ENCODE data around the gene SLC24A2.

Gene SLC24A2

DNA sequence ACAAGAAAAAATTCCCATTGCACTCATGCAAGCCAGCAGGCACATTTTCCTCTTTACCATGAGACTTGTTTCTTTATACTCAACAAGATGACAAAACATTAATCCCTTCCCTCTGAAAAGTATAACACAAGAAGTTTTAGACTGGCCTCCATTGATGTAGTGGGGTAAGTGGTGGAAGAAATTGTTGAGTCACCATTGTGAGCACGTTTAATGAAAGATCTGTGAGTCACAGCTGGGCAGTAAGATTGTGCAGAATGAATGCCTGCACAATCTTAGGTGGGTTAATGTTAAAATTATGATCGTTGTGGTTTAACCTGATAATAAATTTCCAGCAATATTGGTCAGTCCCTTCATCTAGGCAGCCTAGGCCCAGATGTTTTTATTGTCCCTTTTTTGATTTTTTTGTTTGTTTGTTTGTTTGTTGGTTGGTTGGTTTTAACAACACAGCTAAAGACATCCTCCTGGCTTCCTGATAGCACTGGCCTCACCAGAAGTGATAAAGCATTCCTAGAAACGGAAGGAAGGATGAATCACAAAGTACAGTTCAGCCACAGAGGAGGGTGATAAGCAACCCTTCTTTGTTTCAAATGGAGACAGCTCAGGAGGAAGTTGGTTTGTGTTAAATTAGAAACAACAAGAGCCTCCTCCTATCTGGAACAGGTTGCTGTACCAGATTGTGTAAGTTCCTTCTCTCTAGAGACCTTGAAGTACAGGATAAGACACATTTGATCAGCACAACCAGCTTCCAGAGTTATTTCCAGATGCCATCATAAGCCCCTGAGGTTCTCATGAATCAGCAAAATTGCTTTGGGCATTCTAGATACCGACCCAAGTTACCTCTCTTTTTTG lies 40.3 kb downstream of the SLC24A2 start:
- Histone ChIP-seq H3K9me2 (replicated peaks; ENCODE audit: insufficient read depth, low read length) (no peaks in the 10 kb centered on the region), H3K27ac (ENCODE audit: low read length) (no peak overlapping the region), H3K79me2 (ENCODE audit: low read length) (no peaks in the 10 kb centered on the region), H3F3A (ENCODE audit: insufficient read depth, low read length) (no peaks in the 10 kb centered on the region), H4K20me1 (ENCODE audit: insufficient read depth, low read length) (no peaks in the 10 kb centered on the region), H3K9me3 (replicated peaks; ENCODE audit: insufficient read depth, low read length) (no peaks in the 10 kb centered on the region), H3K27me3 (replicated peaks; ENCODE audit: insufficient read depth, low read length) (no peaks in the 10 kb centered on the region), H3K4me3 (ENCODE audit: low read length) (no peak overlapping the region), H3K9ac (ENCODE audit: low read length) (no peak overlapping the region), H2AFZ (ENCODE audit: low read length) (no peak overlapping the region), H3K4me1 (ENCODE audit: low read length) (no peaks in the 10 kb centered on the region), H3K36me3 (replicated peaks; ENCODE audit: insufficient read depth, low read length) (no peaks in the 10 kb centered on the region), H3K4me2 (ENCODE audit: low read depth, low read length) (no peak overlapping the region)
- no peak for DNase-seq
- no peak for TF ChIP-seq EZH2phosphoT487 (IDR thresholded peaks at IDR 0.05; ENCODE audit: low read length)

DNA sequence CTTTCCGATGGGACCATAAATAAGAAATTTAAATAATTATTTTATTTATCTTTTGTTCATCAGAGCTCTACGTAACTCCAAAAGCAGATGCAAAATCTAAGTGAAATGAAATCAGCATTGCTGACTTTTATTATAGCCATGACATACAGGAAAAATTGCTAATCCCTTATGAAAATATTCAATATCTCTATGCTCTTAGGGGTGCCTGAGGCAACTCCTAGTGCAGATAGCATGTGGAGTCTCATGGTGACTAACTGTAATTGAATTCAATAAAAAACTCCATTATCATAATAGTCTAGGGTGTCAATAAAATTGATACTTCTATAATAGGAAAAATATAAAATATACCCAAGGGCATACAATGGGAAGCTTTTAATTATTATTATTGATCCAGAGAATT lies 42.6 kb downstream of the SLC24A2 start:
- Histone ChIP-seq H3K27me3 (replicated peaks; ENCODE audit: insufficient read depth, low read length) (no peaks in the 10 kb centered on the region), H3K4me2 (ENCODE audit: low read depth, low read length) (no peak overlapping the region), H2AFZ (ENCODE audit: low read length) (no peak overlapping the region), H3K9me2 (replicated peaks; ENCODE audit: insufficient read depth, low read length) (no peaks in the 10 kb centered on the region), H3K4me1 (ENCODE audit: low read length) (no peaks in the 10 kb centered on the region), H3F3A (ENCODE audit: insufficient read depth, low read length) (no peaks in the 10 kb centered on the region), H3K79me2 (ENCODE audit: low read length) (no peaks in the 10 kb centered on the region), H3K27ac (ENCODE audit: low read length) (no peak overlapping the region), H3K9me3 (replicated peaks; ENCODE audit: insufficient read depth, low read length) (no peaks in the 10 kb centered on the region), H3K9ac (ENCODE audit: low read length) (no peak overlapping the region), H3K4me3 (ENCODE audit: low read length) (no peak overlapping the region), H3K36me3 (replicated peaks; ENCODE audit: insufficient read depth, low read length) (no peaks in the 10 kb centered on the region), H4K20me1 (ENCODE audit: insufficient read depth, low read length) (no peaks in the 10 kb centered on the region)
- TF ChIP-seq CTCF (IDR thresholded peaks at IDR 0.05; ENCODE audit: low read length) (no peak), EZH2phosphoT487 (IDR thresholded peaks at IDR 0.05; ENCODE audit: low read length) (no peak), EZH2 (optimal IDR thresholded peaks at IDR 0.05; ENCODE audit: low read depth, low read length) (no peak)
- DNase-seq, result no peak

GRCh38 chr9:19741178-19741577 lies 47.7 kb downstream of the SLC24A2 start:
- DNase-seq, result no peak
- Histone ChIP-seq H4K20me1 (ENCODE audit: insufficient read depth, low read length) (no peaks in the 10 kb centered on the region), H3K4me2 (ENCODE audit: low read depth, low read length) (no peak overlapping the region), H3K27me3 (replicated peaks; ENCODE audit: insufficient read depth, low read length) (no peaks in the 10 kb centered on the region), H3K27ac (ENCODE audit: low read length) (no peak overlapping the region), H2AFZ (ENCODE audit: low read length) (no peak overlapping the region), H3K36me3 (replicated peaks; ENCODE audit: insufficient read depth, low read length) (no peaks in the 10 kb centered on the region), H3K9ac (ENCODE audit: low read length) (no peak overlapping the region), H3K4me3 (ENCODE audit: low read length) (no peak overlapping the region), H3K9me2 (replicated peaks; ENCODE audit: insufficient read depth, low read length) (no peaks in the 10 kb centered on the region), H3F3A (ENCODE audit: insufficient read depth, low read length) (no peaks in the 10 kb centered on the region), H3K4me1 (ENCODE audit: low read length) (no peaks in the 10 kb centered on the region), H3K79me2 (ENCODE audit: low read length) (no peaks in the 10 kb centered on the region), H3K9me3 (replicated peaks; ENCODE audit: insufficient read depth, low read length) (no peaks in the 10 kb centered on the region)
- TF ChIP-seq CTCF (IDR thresholded peaks at IDR 0.05; ENCODE audit: low read length) (no peak), EZH2phosphoT487 (IDR thresholded peaks at IDR 0.05; ENCODE audit: low read length) (no peak), EZH2 (optimal IDR thresholded peaks at IDR 0.05; ENCODE audit: low read depth, low read length) (no peak)

All from MM.1S (cell line).